Stimulated activated memory B cell treated with anti-CD40 and anti-IgM and Interleukin-4, amounts not matched to agents 10 μg/mL and 1 μg/mL and 100 μg/mL, for 72 hours (primary cell): Measurements from ENCODE around the gene COLEC12.

ENCODE experiments used
- ATAC-seq: fragments of 150-1000 bp; cut with Tn5 transposase; 2 replicates; pipeline ENCODE4 v1.10.0; 2021
- H3K27ac Mint-ChIP-seq: one replicate; pipeline ENCODE4 v1.8.0; 2022; ENCODE audit warnings: mild to moderate bottlenecking, mixed read lengths
- H3K27me3 Mint-ChIP-seq: one replicate; pipeline ENCODE4 v1.8.0; 2022; ENCODE audit warnings: mixed read lengths
- H3K36me3 Mint-ChIP-seq: one replicate; pipeline ENCODE4 v1.8.0; 2022; ENCODE audit warnings: mixed read lengths
- H3K4me1 Mint-ChIP-seq: one replicate; pipeline ENCODE4 v1.8.0; 2022; ENCODE audit warnings: mixed read lengths
- H3K4me3 Mint-ChIP-seq: one replicate; pipeline ENCODE4 v1.8.0; 2022; ENCODE audit warnings: mild to moderate bottlenecking, moderate library complexity, mixed read lengths
- H3K9me3 Mint-ChIP-seq: one replicate; pipeline ENCODE4 v1.8.0; 2022; ENCODE audit warnings: mixed read lengths

The COLEC12 gene

GRCh38 chr18:388200-388599, 112.3 kb downstream of the COLEC12 start:
- ATAC-seq, result no peak
- peaks cover 10% of the 10 kb centered on the region for H3K27me3 Mint-ChIP-seq
- no peak overlapping the region for H3K27ac Mint-ChIP-seq
- no peaks in the 10 kb centered on the region for H3K36me3 Mint-ChIP-seq
- no peaks in the 10 kb centered on the region for H3K4me1 Mint-ChIP-seq
- H3K9me3 Mint-ChIP-seq, result peaks cover 9% of the 10 kb centered on the region
- H3K4me3 Mint-ChIP-seq, result no peak overlapping the region

- no peaks in the 10 kb centered on the region for H3K36me3 Mint-ChIP-seq
- H3K4me1 Mint-ChIP-seq, result no peaks in the 10 kb centered on the region
- no peak overlapping the region for H3K27ac Mint-ChIP-seq
- H3K27me3 Mint-ChIP-seq, result peaks cover 11% of the 10 kb centered on the region
- H3K4me3 Mint-ChIP-seq, result no peak overlapping the region
- peaks cover 10% of the 10 kb centered on the region for H3K9me3 Mint-ChIP-seq
- ATAC-seq, result no peak
Observed at GRCh38 chr18:386994-387393, 113.5 kb downstream of the COLEC12 start.

- no peak for ATAC-seq
- H3K4me3 Mint-ChIP-seq, result no peak overlapping the region
- peaks cover 13% of the 10 kb centered on the region for H3K9me3 Mint-ChIP-seq
- H3K36me3 Mint-ChIP-seq, result no peaks in the 10 kb centered on the region
- H3K27me3 Mint-ChIP-seq, result peaks cover 11% of the 10 kb centered on the region
- no peak overlapping the region for H3K27ac Mint-ChIP-seq
- H3K4me1 Mint-ChIP-seq, result no peaks in the 10 kb centered on the region
Observed at GRCh38 chr18:384897-385296, 115.6 kb downstream of the COLEC12 start.

- no peak overlapping the region for H3K27ac Mint-ChIP-seq
- peaks cover 23% of the 10 kb centered on the region for H3K27me3 Mint-ChIP-seq
- peaks cover 13% of the 10 kb centered on the region for H3K9me3 Mint-ChIP-seq
- no peak overlapping the region for H3K4me3 Mint-ChIP-seq
- H3K4me1 Mint-ChIP-seq, result no peaks in the 10 kb centered on the region
- H3K36me3 Mint-ChIP-seq, result no peaks in the 10 kb centered on the region
- no peak for ATAC-seq
Observed at GRCh38 chr18:383135-383534, 117.4 kb downstream of the COLEC12 start.

GRCh38 chr18:382423-382984, 118.0 kb downstream of the COLEC12 start:
- Mint-ChIP-seq H3K9me3 (peaks cover 13% of the 10 kb centered on the region), H3K27me3 (peaks cover 29% of the 10 kb centered on the region), H3K4me3 (no peak overlapping the region), H3K27ac (no peak overlapping the region), H3K4me1 (no peaks in the 10 kb centered on the region), H3K36me3 (no peaks in the 10 kb centered on the region)
- ATAC-seq, result no peak

- no peak for ATAC-seq
- H3K27me3 Mint-ChIP-seq, result peaks cover 47% of the 10 kb centered on the region
- H3K4me3 Mint-ChIP-seq, result no peak overlapping the region
- peaks cover 13% of the 10 kb centered on the region for H3K9me3 Mint-ChIP-seq
- no peak overlapping the region for H3K27ac Mint-ChIP-seq
- no peaks in the 10 kb centered on the region for H3K4me1 Mint-ChIP-seq
- no peaks in the 10 kb centered on the region for H3K36me3 Mint-ChIP-seq
Observed at GRCh38 chr18:379681-380330, 120.7 kb downstream of the COLEC12 start.

GRCh38 chr18:378079-378478, 122.4 kb downstream of the COLEC12 start:
- Mint-ChIP-seq H3K27ac (no peak overlapping the region), H3K4me3 (no peak overlapping the region), H3K4me1 (no peaks in the 10 kb centered on the region), H3K27me3 (peaks cover 36% of the 10 kb centered on the region), H3K36me3 (no peaks in the 10 kb centered on the region), H3K9me3 (peaks cover 3% of the 10 kb centered on the region)
- ATAC-seq, result no peak

- peaks cover 36% of the 10 kb centered on the region for H3K27me3 Mint-ChIP-seq
- H3K27ac Mint-ChIP-seq, result no peak overlapping the region
- peaks cover 3% of the 10 kb centered on the region for H3K9me3 Mint-ChIP-seq
- no peaks in the 10 kb centered on the region for H3K4me1 Mint-ChIP-seq
- ATAC-seq, result no peak
- no peak overlapping the region for H3K4me3 Mint-ChIP-seq
- H3K36me3 Mint-ChIP-seq, result no peaks in the 10 kb centered on the region
Observed at GRCh38 chr18:377088-377487, 123.4 kb downstream of the COLEC12 start.

GRCh38 chr18:376311-376710, 124.2 kb downstream of the COLEC12 start:
- peaks cover 2% of the 10 kb centered on the region for H3K4me1 Mint-ChIP-seq
- H3K36me3 Mint-ChIP-seq, result no peaks in the 10 kb centered on the region
- peaks cover 3% of the 10 kb centered on the region for H3K9me3 Mint-ChIP-seq
- H3K27me3 Mint-ChIP-seq, result peaks cover 40% of the 10 kb centered on the region
- ATAC-seq, result no peak
- H3K4me3 Mint-ChIP-seq, result no peak overlapping the region
- no peak overlapping the region for H3K27ac Mint-ChIP-seq

- ATAC-seq, result no peak
- H3K4me1 Mint-ChIP-seq, result peaks cover 11% of the 10 kb centered on the region
- no peaks in the 10 kb centered on the region for H3K9me3 Mint-ChIP-seq
- H3K27ac Mint-ChIP-seq, result no peak overlapping the region
- H3K4me3 Mint-ChIP-seq, result no peak overlapping the region
- peaks cover 48% of the 10 kb centered on the region for H3K27me3 Mint-ChIP-seq
- no peaks in the 10 kb centered on the region for H3K36me3 Mint-ChIP-seq
Observed at GRCh38 chr18:374721-375168, 125.8 kb downstream of the COLEC12 start.

GRCh38 chr18:373780-374179, 126.7 kb downstream of the COLEC12 start:
- Mint-ChIP-seq H3K4me3 (no peak overlapping the region), H3K27ac (no peak overlapping the region), H3K4me1 (peaks cover 15% of the 10 kb centered on the region), H3K36me3 (no peaks in the 10 kb centered on the region), H3K27me3 (peaks cover 43% of the 10 kb centered on the region), H3K9me3 (no peaks in the 10 kb centered on the region)
- no peak for ATAC-seq

GRCh38 chr18:371609-371982, 128.9 kb downstream of the COLEC12 start:
- Mint-ChIP-seq H3K4me1 (peaks cover 15% of the 10 kb centered on the region), H3K9me3 (no peaks in the 10 kb centered on the region), H3K27ac (no peak overlapping the region), H3K36me3 (no peaks in the 10 kb centered on the region), H3K27me3 (peaks cover 23% of the 10 kb centered on the region), H3K4me3 (no peak overlapping the region)
- no peak for ATAC-seq

GRCh38 chr18:370751-371608, 129.5 kb downstream of the COLEC12 start:
- H3K9me3 Mint-ChIP-seq, result no peaks in the 10 kb centered on the region
- H3K4me1 Mint-ChIP-seq, result peaks cover 15% of the 10 kb centered on the region
- H3K27me3 Mint-ChIP-seq, result peaks cover 24% of the 10 kb centered on the region
- no peak overlapping the region for H3K27ac Mint-ChIP-seq
- ATAC-seq, result no peak
- no peaks in the 10 kb centered on the region for H3K36me3 Mint-ChIP-seq
- H3K4me3 Mint-ChIP-seq, result no peak overlapping the region

- Mint-ChIP-seq H3K27ac (no peak overlapping the region), H3K27me3 (peaks cover 24% of the 10 kb centered on the region), H3K36me3 (no peaks in the 10 kb centered on the region), H3K4me1 (peaks cover 15% of the 10 kb centered on the region), H3K4me3 (no peak overlapping the region), H3K9me3 (no peaks in the 10 kb centered on the region)
- ATAC-seq, result no peak
Observed at GRCh38 chr18:369224-370015, 131.1 kb downstream of the COLEC12 start.

GRCh38 chr18:366466-367061, 133.9 kb downstream of the COLEC12 start:
- H3K27me3 Mint-ChIP-seq, result peaks cover 22% of the 10 kb centered on the region
- no peaks in the 10 kb centered on the region for H3K9me3 Mint-ChIP-seq
- no peaks in the 10 kb centered on the region for H3K36me3 Mint-ChIP-seq
- H3K27ac Mint-ChIP-seq, result no peak overlapping the region
- peaks cover 15% of the 10 kb centered on the region for H3K4me1 Mint-ChIP-seq
- no peak overlapping the region for H3K4me3 Mint-ChIP-seq
- no peak for ATAC-seq
